A673 (cell line): ENCODE results near the gene PPFIA2.
"Not testable (repeated sequence)": the region's sequence is repeated elsewhere in the genome, so short reads cannot be mapped to it uniquely, and the experiment has no call there.

Experiments used
- EZH2 ChIP-seq: fragments of 200-600 bp; sonication (generic); IDR thresholded peaks from 2 replicates; pipeline ENCODE4 v1.6.1; 2017; ENCODE audit warnings: borderline replicate concordance, low read depth, mild to moderate bottlenecking, mixed read lengths, antibody characterized with exemption, low read length; ENCODE audit not compliant: poor library complexity, severe bottlenecking
- TF ChIP-seq, protein P1 (sequence below): fragments of 300-800, 200-600 bp; sonication (generic); conservative IDR thresholded peaks from 2 replicates; pipeline ENCODE4 v1.5.1; 2017; ENCODE audit warnings: low read depth, mild to moderate bottlenecking, antibody characterized with exemption, low read length, moderate library complexity, mixed read lengths

DNA sequence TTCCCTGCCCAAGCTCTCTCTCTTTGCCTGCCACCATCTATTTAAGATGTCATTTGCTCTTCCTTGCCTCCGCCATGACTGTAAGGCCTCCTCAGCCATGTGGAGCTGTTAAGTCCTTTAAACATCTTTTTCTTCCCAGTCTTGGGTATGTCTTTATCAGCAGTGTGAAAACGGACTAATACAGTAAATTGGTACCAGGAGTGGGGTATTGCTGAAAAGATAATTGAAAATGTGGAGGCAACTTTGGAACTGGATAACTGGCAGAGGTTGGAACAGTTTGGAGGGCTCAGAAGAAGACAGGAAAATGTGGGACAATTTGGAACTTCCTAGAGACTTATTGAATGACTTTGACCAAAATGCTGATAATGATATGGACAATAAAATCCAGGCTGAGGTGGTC is 168.4 kb downstream of the PPFIA2 start:
- TF ChIP-seq, protein P1, sequence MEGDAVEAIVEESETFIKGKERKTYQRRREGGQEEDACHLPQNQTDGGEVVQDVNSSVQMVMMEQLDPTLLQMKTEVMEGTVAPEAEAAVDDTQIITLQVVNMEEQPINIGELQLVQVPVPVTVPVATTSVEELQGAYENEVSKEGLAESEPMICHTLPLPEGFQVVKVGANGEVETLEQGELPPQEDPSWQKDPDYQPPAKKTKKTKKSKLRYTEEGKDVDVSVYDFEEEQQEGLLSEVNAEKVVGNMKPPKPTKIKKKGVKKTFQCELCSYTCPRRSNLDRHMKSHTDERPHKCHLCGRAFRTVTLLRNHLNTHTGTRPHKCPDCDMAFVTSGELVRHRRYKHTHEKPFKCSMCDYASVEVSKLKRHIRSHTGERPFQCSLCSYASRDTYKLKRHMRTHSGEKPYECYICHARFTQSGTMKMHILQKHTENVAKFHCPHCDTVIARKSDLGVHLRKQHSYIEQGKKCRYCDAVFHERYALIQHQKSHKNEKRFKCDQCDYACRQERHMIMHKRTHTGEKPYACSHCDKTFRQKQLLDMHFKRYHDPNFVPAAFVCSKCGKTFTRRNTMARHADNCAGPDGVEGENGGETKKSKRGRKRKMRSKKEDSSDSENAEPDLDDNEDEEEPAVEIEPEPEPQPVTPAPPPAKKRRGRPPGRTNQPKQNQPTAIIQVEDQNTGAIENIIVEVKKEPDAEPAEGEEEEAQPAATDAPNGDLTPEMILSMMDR = not testable (repeated sequence)
- not testable (repeated sequence) for TF ChIP-seq EZH2
